Lower lobe of right lung (tissue), 2 donors: ENCODE measurements around the gene MATK. TPM values are rescaled to one million over a fixed set of nuclear protein-coding genes. Genes with fewer than 3 reads are reported as not detected.

Experiments
- ATAC-seq, 2 donors: fragments of 200-7000 bp; cut with Tn5 transposase; one replicate each; pipeline ENCODE4 v1.9.1; 2020 to 2022; ENCODE audit warnings: mild to moderate bottlenecking in 2 of 2, moderate library complexity in 2 of 2
- DNase-seq: peaks from one replicate; pipeline ENCODE4 v3.0.0-alpha.2; 2020
- H3K27ac ChIP-seq: fragments of 200-600 bp; one replicate; pipeline ENCODE4 v1.8.0; 2022
- H3K27me3 ChIP-seq: fragments of 200-600 bp; one replicate; pipeline ENCODE4 v1.8.0; 2022; ENCODE audit warnings: low read depth
- H3K36me3 ChIP-seq: fragments of 200-600 bp; one replicate; pipeline ENCODE4 v1.8.0; 2022; ENCODE audit warnings: mild to moderate bottlenecking
- H3K4me1 ChIP-seq: fragments of 200-600 bp; one replicate; pipeline ENCODE4 v1.8.0; 2022
- H3K4me3 ChIP-seq: fragments of 200-600 bp; one replicate; pipeline ENCODE4 v1.8.0; 2022; ENCODE audit warnings: mild to moderate bottlenecking
- H3K9me3 ChIP-seq: fragments of 200-600 bp; one replicate; pipeline ENCODE4 v1.8.0; 2022
- CTCF ChIP-seq: fragments of 200-600 bp; IDR thresholded peaks from one replicate; pipeline ENCODE4 v1.8.0; 2022; ENCODE audit warnings: antibody characterized with exemption, mild to moderate bottlenecking
- intact Hi-C: fragments of 100-400 bp; cut with DNase I; formaldehyde crosslinking; loops from one replicate; pipeline ENCODE4 v1.11.0; 2022
- total RNA-seq: library from RNA; stranded (reverse); fragmentation: NEBNext Ultra II Directional; extraction: Animal tissue kit (Norgen Biotek cat#: 25700); gene quantifications from one replicate; pipeline ENCODE4 v1.2.1, GENCODE V29; 2021
- donor health status: DM: no; HTN: yes; CAD: no; lungs with severe emphysema.

Gene MATK
- total RNA-seq, 1 donor from 2014 or later = 11.3 TPM

- intact Hi-C loops = no loop called here
- no peak for DNase-seq
- Histone ChIP-seq H3K9me3 (no peaks in the 10 kb centered on the region), H3K27ac (peak overlapping the region; percentile 71), H3K4me3 (no peak overlapping the region), H3K27me3 (peaks cover 3% of the 10 kb centered on the region), H3K4me1 (peaks cover 18% of the 10 kb centered on the region), H3K36me3 (no peaks in the 10 kb centered on the region)
- no peak for ATAC-seq
- TF ChIP-seq CTCF = no peak
These were observed 21.6 kb upstream of the MATK start for GRCh38 chr19:3807574-3808354.

GRCh38 chr19:3807131-3807480 lies 20.9 kb upstream of the MATK start:
- Histone ChIP-seq H3K4me1 (peaks cover 12% of the 10 kb centered on the region), H3K27me3 (peaks cover 7% of the 10 kb centered on the region), H3K4me3 (no peak overlapping the region), H3K36me3 (no peaks in the 10 kb centered on the region), H3K9me3 (no peaks in the 10 kb centered on the region), H3K27ac (no peak overlapping the region)
- no peak for TF ChIP-seq CTCF
- ATAC-seq = no peak
- no peak for DNase-seq
- intact Hi-C loops = no loop called here

- no peak for ATAC-seq
- Histone ChIP-seq H3K9me3 (no peaks in the 10 kb centered on the region), H3K27ac (no peak overlapping the region), H3K27me3 (peaks cover 19% of the 10 kb centered on the region), H3K36me3 (no peaks in the 10 kb centered on the region), H3K4me1 (peaks cover 11% of the 10 kb centered on the region), H3K4me3 (no peak overlapping the region)
- no peak for DNase-seq
- intact Hi-C loops = no loop called here
- TF ChIP-seq CTCF = no peak
These were observed 19.7 kb upstream of the MATK start for GRCh38 chr19:3805859-3806258.

- ATAC-seq (no peak), DNase-seq (no peak)
- no peak for TF ChIP-seq CTCF
- Histone ChIP-seq H3K27ac (no peak overlapping the region), H3K9me3 (no peaks in the 10 kb centered on the region), H3K27me3 (peaks cover 24% of the 10 kb centered on the region), H3K4me3 (no peak overlapping the region), H3K4me1 (peaks cover 16% of the 10 kb centered on the region), H3K36me3 (no peaks in the 10 kb centered on the region)
- intact Hi-C loops = no loop called here
These were observed 18.2 kb upstream of the MATK start for GRCh38 chr19:3804429-3804828.

GRCh38 chr19:3803986-3804385 lies 17.8 kb upstream of the MATK start:
- ATAC-seq = no peak
- intact Hi-C loops = no loop called here
- Histone ChIP-seq H3K27ac (no peak overlapping the region), H3K4me3 (no peak overlapping the region), H3K4me1 (peaks cover 16% of the 10 kb centered on the region), H3K9me3 (no peaks in the 10 kb centered on the region), H3K27me3 (peaks cover 26% of the 10 kb centered on the region), H3K36me3 (no peaks in the 10 kb centered on the region)
- TF ChIP-seq CTCF = no peak
- no peak for DNase-seq
